Upper lobe of left lung (tissue), 6 donors: ENCODE results near the gene SPOCK1. TPM values are rescaled to one million over a fixed set of nuclear protein-coding genes. Genes with fewer than 3 reads are reported as not detected.

Source experiments
- ATAC-seq, 2 donors: fragments of 200-7000 bp; cut with Tn5 transposase; one replicate each; pipeline ENCODE4 v1.9.1; 2022; ENCODE audit warnings: mild to moderate bottlenecking in 2 of 2, moderate library complexity in 2 of 2; ENCODE audit not compliant: low FRiP score in 2 of 2
- DNase-seq, 2 donors: peaks; one replicate each; pipeline ENCODE4 v3.0.0-alpha.2; 2019 to 2020
- H3K27ac ChIP-seq, 4 donors: fragments of 200-600 bp; sonication (generic); one replicate each; pipeline ENCODE4 v1.5.1; 2016 to 2019
- H3K27me3 ChIP-seq, 4 donors: fragments of 200-600 bp; sonication (generic); one replicate each; pipeline ENCODE4 v1.5.1; 2017 to 2019
- H3K36me3 ChIP-seq, 4 donors: fragments of 200-600 bp; sonication (generic); one replicate each; pipeline ENCODE4 v1.5.1; 2016 to 2019
- H3K4me1 ChIP-seq, 4 donors: fragments of 200-600 bp; sonication (generic); one replicate each; pipeline ENCODE4 v1.5.1; 2018 to 2019
- H3K4me3 ChIP-seq, 4 donors: fragments of 200-600 bp; sonication (generic); one replicate each; pipeline ENCODE4 v1.5.1; 2017 to 2019; ENCODE audit warnings: mild to moderate bottlenecking in 2 of 4, moderate library complexity in 1 of 4
- H3K9me3 ChIP-seq, 4 donors: fragments of 200-600 bp; sonication (generic); one replicate each; pipeline ENCODE4 v1.5.1; 2018 to 2019
- EP300 ChIP-seq, 4 donors: sonication (generic); formaldehyde crosslinking; IDR thresholded peaks; one replicate each; pipeline ENCODE4 v1.5.1; 2017; ENCODE audit warnings: antibody characterized with exemption in 4 of 4, control low read depth in 2 of 4
- POLR2A ChIP-seq, 4 donors: fragments of 450-650 bp; IDR thresholded peaks; one replicate each; pipeline ENCODE4 v1.5.1; 2016 to 2017; ENCODE audit warnings: antibody characterized with exemption in 4 of 4, mild to moderate bottlenecking in 2 of 4
- POLR2AphosphoS5 ChIP-seq, 2 donors: sonication (generic); formaldehyde crosslinking; IDR thresholded peaks; one replicate each; pipeline ENCODE4 v1.5.1; 2017; ENCODE audit warnings: antibody characterized with exemption in 2 of 2
- WGBS, 2 donors: methylation state at CpG; one replicate each; pipeline ENCODE4 v1.1.5; 2017 to 2018; 5-methylcytosine and 5-hydroxymethylcytosine counted together
- total RNA-seq, 6 donors: library from RNA; depleted of rRNA in 4 of 6; stranded (reverse); fragments of >200 nt in 4 of 6; gene quantifications; one replicate each; pipeline versions ENCODE4 v1.1.0 to v1.2.1, GENCODE V29; 2016 to 2021
- TF ChIP-seq, protein P1 (sequence below), 6 experiments: fragments of 450-650 bp in 4 of 6; fragments of 200-600 bp in 2 of 6; sonication (generic) in 2 of 6; IDR thresholded peaks; one replicate each; pipeline ENCODE4 v1.5.1; 2016 to 2019; ENCODE audit warnings: antibody characterized with exemption in 6 of 6
- donor health status: DM: no; HTN: no; CAD: no; lungs with moderate emphysema.
- donor health status: DM: no; HTN: yes; CAD: no; lungs with severe emphysema.

Gene SPOCK1
- total RNA-seq, 6 donors from 2014 or later = 0.33 to 16.6 (median 2.0) TPM; not detected in 1

DNA sequence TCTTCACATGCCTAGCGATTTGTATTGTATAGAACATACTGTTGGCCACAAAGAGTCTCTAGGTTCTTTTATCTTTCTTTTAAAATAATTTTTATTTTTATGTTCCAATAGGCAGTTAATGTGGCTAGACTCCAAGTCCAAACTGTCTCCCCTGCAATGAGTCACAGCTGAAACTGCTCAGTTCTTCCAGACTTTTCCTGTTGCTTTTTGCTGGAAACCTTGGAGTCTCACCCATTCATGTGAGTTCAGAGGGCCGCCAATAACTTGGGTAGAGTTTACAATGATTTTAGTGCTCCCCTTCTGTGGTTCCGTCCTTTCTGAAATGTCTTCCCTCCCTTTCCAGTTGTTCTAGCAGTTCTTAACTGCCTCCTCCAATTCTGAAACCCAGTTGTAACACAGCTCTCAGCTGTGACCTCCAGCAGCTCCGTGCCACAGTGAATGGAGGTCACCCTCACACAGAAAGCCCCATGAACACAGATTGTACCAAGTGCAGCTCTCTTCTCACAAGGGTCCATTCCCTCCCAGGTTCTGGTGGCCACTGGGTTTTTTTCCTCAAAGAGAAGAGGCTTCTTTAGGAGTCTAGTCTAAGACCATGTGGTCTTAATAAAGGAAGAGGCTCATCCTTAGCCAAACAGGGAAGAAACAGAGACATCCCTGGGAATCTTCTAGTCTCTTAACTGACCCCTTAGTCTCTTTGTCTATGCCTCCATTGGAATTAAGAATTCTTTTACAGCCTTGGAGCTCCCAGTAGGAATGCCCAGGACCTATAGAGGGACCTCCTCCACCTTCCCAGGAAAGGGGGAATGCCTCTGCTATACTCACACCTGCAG lies 198.5 kb downstream of the SPOCK1 start:
- Histone ChIP-seq H3K4me3 (no peak overlapping the region), H3K36me3 (no peaks in the 10 kb centered on the region), H3K4me1 (peaks cover 0 to 4% (median 0%) of the 10 kb centered on the region in 4 donors), H3K9me3 (no peaks in the 10 kb centered on the region), H3K27me3 (no peaks in the 10 kb centered on the region), H3K27ac (no peak overlapping the region)
- 82 to 94% methylated on average over 4 of the region's 4 CpGs for WGBS, 2 donors
- TF ChIP-seq, protein P1, sequence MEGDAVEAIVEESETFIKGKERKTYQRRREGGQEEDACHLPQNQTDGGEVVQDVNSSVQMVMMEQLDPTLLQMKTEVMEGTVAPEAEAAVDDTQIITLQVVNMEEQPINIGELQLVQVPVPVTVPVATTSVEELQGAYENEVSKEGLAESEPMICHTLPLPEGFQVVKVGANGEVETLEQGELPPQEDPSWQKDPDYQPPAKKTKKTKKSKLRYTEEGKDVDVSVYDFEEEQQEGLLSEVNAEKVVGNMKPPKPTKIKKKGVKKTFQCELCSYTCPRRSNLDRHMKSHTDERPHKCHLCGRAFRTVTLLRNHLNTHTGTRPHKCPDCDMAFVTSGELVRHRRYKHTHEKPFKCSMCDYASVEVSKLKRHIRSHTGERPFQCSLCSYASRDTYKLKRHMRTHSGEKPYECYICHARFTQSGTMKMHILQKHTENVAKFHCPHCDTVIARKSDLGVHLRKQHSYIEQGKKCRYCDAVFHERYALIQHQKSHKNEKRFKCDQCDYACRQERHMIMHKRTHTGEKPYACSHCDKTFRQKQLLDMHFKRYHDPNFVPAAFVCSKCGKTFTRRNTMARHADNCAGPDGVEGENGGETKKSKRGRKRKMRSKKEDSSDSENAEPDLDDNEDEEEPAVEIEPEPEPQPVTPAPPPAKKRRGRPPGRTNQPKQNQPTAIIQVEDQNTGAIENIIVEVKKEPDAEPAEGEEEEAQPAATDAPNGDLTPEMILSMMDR (IDR thresholded peaks at IDR 0.05) = no peak
- TF ChIP-seq POLR2A (IDR thresholded peaks at IDR 0.05) (no peak), POLR2AphosphoS5 (IDR thresholded peaks at IDR 0.05) (no peak), EP300 (IDR thresholded peaks at IDR 0.05) (no peak)
- ATAC-seq (peak in 1 of 2 donors; percentile 82), DNase-seq (no peak)

DNA sequence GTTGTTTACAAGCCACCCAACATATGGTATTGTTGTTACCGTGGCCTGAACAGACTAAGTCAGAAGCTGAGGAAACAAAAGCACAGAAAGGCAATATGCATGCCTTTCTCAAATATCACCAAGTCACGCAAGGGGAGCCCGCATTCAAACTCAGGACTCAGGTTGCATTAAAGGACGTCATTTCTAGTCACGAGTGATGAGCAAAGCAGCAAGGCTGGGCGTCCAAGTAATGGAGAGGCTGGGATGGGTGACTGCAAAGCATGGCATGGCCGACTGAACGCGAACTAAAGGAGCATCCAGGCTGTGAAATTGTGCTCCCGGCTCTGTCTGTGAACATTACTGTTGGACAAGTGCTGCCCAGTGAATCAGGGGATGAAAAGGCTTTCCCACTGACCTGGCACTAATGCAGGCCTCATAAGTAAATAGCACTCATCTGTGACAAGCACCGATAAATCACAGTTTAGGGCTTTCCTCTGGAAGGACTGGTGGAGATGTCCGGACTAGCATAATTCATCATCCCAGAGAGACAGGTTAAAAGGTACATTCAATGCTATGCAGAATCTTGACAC lies 202.8 kb downstream of the SPOCK1 start:
- no peak for ATAC-seq
- DNase-seq = no peak
- no peak overlapping the region for H3K27ac ChIP-seq
- no peaks in the 10 kb centered on the region for H3K36me3 ChIP-seq
- H3K4me1 ChIP-seq = no peaks in the 10 kb centered on the region
- no peaks in the 10 kb centered on the region for H3K9me3 ChIP-seq
- H3K27me3 ChIP-seq = no peaks in the 10 kb centered on the region
- TF ChIP-seq, protein P1 (IDR thresholded peaks at IDR 0.05) = no peak
- no peak for TF ChIP-seq POLR2A (IDR thresholded peaks at IDR 0.05)
- TF ChIP-seq EP300 (IDR thresholded peaks at IDR 0.05) = no peak
- no peak for TF ChIP-seq POLR2AphosphoS5 (IDR thresholded peaks at IDR 0.05)
- no peak overlapping the region for H3K4me3 ChIP-seq
- 79 to 81% methylated on average over 12 of the region's 12 CpGs for WGBS, 2 donors

DNA sequence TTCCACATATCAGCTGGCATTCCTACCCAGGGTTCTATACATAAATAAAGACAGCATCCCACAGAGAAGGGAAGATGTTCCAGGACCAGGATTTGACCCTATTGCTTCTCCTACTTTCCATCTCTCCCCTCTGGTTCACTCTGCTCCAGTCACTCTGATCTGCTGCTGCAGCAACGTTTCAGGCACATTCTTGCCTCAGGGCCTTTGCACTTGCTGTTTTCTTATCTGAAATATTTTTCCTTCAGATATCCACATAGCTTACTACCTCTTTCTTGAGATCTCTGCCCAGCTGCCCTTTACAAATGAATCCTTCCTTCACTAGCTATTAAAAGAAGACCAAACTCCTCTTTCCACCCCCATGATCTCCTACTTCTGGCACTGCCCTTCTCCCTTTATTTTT lies 204.5 kb downstream of the SPOCK1 start:
- no peak overlapping the region for H3K4me3 ChIP-seq
- no peaks in the 10 kb centered on the region for H3K9me3 ChIP-seq
- ATAC-seq = no peak
- DNase-seq = no peak
- 59 to 69% methylated on average over 1 of the region's 1 CpG for WGBS, 2 donors
- H3K27ac ChIP-seq = no peak overlapping the region
- TF ChIP-seq POLR2AphosphoS5 (IDR thresholded peaks at IDR 0.05) = no peak
- no peaks in the 10 kb centered on the region for H3K4me1 ChIP-seq
- H3K27me3 ChIP-seq = no peaks in the 10 kb centered on the region
- H3K36me3 ChIP-seq = no peaks in the 10 kb centered on the region

DNA sequence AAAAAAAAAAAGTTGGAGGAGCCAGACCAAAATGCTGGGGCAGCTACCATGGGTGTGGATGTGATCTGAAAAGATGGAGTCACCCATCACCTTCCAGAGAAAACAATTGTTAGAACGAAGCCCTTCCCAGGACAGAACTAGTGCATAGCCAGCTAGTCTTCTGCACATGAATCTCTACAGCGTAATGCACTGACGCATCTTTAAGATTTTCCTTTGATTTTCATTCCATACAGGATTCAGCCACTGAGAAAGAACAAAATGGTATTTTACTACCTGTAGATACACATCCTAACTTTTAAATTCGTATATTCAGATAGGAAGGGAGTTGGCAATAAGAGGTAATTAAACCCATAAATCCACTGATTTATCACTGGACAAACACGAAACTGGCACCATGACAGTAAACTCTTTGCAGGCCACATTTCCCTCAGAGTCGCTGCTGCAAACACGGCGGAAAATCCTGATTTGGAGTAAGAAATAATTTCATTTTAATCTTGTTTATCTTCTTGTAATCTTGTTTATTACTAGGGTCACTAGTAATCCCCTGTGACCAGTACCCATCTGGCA lies 206.6 kb downstream of the SPOCK1 start:
- 71 to 73% methylated on average over 8 of the region's 8 CpGs for WGBS, 2 donors
- DNase-seq (no peak), ATAC-seq (no peak)
- H3K4me1 ChIP-seq = no peaks in the 10 kb centered on the region
- H3K4me3 ChIP-seq = no peak overlapping the region
- H3K9me3 ChIP-seq = no peaks in the 10 kb centered on the region
- H3K36me3 ChIP-seq = no peaks in the 10 kb centered on the region
- TF ChIP-seq EP300 (IDR thresholded peaks at IDR 0.05) = no peak
- no peak for TF ChIP-seq POLR2A (IDR thresholded peaks at IDR 0.05)
- TF ChIP-seq, protein P1 (IDR thresholded peaks at IDR 0.05) = no peak
- TF ChIP-seq POLR2AphosphoS5 (IDR thresholded peaks at IDR 0.05) = no peak
- no peaks in the 10 kb centered on the region for H3K27me3 ChIP-seq
- no peak overlapping the region for H3K27ac ChIP-seq

DNA sequence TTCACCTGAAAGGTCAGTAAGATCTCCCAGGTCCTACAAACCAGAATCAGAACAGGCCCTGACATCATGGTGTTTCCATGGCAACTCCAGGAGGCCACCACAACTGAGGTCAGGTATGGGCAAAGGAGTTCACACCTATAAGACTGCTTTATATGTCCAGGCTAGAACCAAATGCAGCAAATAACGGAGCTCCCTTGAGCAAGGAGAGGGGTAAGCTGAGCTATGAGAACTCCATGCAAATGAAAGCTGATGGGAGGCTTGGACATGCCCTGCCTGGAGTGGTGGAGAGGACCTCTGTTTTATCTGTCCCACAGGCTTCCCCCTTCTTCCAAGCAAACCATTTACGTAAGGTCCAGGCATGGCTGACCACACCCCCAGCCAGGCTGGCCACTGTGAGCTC lies 207.7 kb downstream of the SPOCK1 start:
- TF ChIP-seq POLR2A (IDR thresholded peaks at IDR 0.05) = no peak
- TF ChIP-seq, protein P1 (IDR thresholded peaks at IDR 0.05) = no peak
- no peak for TF ChIP-seq POLR2AphosphoS5 (IDR thresholded peaks at IDR 0.05)
- no peak for TF ChIP-seq EP300 (IDR thresholded peaks at IDR 0.05)

More for the DNA sequence above, 207.7 kb downstream of the SPOCK1 start:
- H3K9me3 ChIP-seq = no peaks in the 10 kb centered on the region
- H3K27me3 ChIP-seq = no peaks in the 10 kb centered on the region
- no peak overlapping the region for H3K27ac ChIP-seq
- WGBS, 2 donors = 29 to 92% methylated on average over 1 to 2 of the region's 2 CpGs
- no peaks in the 10 kb centered on the region for H3K4me1 ChIP-seq
- ATAC-seq = no peak
- H3K36me3 ChIP-seq = no peaks in the 10 kb centered on the region
- no peak overlapping the region for H3K4me3 ChIP-seq
- DNase-seq = no peak
